ENCODE measurements around the gene FAM227A. TPM values are rescaled to one million over a fixed set of nuclear protein-coding genes. Genes with fewer than 3 reads are reported as not detected.

The FAM227A gene
- polyA plus RNA-seq, 12 donors: 0.73 to 2.2 (median 1.2) TPM; not detected in 2

DNA sequence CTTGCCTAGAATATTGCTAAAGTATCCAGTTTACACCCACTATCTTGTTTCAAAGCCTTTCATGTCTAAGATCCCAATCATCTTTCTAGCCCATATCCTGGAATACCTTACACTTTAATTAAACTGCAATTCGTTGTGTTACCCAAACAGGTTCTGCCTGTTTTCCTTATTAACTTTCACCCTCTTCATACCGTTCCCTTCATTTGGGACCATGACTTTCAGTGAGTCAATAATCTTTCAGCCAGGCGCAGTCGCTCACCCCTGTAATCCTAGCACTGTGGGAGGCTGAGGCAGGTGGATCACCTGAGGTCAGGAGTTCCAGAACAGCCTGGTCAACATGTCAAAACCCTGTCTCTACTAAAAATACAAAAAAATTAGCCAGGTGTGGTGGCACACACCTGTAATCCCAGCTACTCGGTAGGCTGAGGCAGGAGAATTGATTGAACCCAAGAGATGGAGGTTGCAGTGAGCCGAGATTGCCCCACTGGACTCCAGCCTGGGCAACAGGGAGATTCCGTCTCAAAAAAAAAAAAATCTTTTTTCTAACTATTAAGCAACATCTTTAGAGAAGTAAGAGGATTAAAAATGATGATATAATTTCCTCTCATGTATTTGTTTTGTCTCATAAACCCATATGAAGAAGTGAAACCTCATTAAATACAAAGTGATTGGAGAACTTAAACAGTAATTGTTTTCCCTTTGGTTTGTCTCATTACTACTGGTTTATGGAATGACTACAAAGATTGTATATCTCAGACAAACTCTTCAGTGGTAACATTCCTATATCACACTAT lies 106.9 kb downstream of the FAM227A start:
- no peak for DNase-seq

DNA sequence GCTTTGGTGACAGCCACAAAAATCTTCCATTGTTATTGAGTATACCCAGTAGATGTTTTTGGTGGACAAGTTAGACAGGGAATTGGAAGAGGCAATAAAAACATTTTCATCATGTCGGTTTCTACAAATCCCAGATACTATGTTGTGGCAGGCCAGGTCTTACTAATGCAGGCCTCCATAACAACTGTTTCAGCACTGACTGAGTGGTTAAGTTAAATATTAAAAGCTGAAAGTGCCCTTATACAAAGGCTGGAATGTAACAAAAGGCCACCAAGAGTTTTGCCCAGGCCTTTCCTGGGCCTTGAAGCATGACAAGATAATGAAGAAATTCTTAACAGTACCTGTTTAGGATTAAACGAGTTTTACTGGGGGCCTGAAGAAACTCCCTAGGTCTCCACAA lies 115.5 kb downstream of the FAM227A start:
- no peak for DNase-seq

DNA sequence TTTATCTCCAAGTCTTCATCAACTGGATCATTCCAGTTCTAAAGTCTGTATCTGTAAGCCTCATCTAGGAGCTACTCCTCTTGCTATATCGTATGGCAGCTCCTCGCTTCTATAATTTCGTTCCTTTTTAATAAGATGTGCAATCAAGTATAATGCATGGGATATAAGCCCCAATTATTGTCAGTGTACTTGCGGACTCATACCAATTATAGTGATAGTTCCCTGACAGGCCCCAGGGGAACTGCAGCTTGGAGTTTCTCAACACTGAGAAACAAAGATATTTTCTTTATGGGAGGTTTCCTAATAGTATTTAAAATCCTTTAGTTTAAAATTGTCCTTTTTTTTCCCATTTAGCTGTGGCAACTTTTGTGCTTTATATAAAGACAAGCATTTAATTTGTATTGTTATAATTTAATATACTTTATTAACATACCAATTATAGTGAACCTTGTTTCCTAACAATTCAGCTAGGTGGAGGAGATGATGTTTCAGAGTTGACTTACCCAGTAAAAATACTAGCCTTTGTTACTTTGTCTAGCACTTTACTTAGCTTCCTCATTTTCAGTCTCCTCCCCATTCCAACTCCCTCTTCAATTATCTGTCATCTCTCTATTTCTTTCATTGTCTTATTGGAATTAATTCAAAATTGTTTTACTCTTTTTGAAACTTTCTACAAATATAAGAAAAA lies 124.8 kb downstream of the FAM227A start:
- no peak for DNase-seq

Other genes with a start within 250 kb of the FAM227A start
- gene KCNJ4, start 201.2 kb downstream of the FAM227A start, polyA plus RNA-seq (ENCODE audit: insufficient read length in 12 of 12): under 1 TPM in 9 of 12 donors, not detected in 3; 0.14 to 0.37 (median 0.20) TPM
- gene KDELR3, start 188.3 kb downstream of the FAM227A start, polyA plus RNA-seq (ENCODE audit: insufficient read length in 12 of 12): 10 to 100 TPM in 11 of 12 donors, not detected in 1; 22.9 to 55.8 (median 33.7) TPM
- gene DDX17, start 150.1 kb downstream of the FAM227A start, polyA plus RNA-seq (ENCODE audit: insufficient read length in 12 of 12): 1,000 to 10,000 TPM in 1 of 12 donors, 100 to 1,000 TPM in 11; 264 to 1,711 (median 369) TPM
- gene DMC1, start 86.2 kb downstream of the FAM227A start, polyA plus RNA-seq (ENCODE audit: insufficient read length in 12 of 12): 1 to 10 TPM in 11 of 12 donors, not detected in 1; 3.5 to 9.0 (median 4.9) TPM
- gene CBY1, start 246 bp upstream of the FAM227A start, polyA plus RNA-seq (ENCODE audit: insufficient read length in 12 of 12): 10 to 100 TPM in 11 of 12 donors, not detected in 1; 28.3 to 41.5 (median 33.2) TPM
- gene TOMM22, start 25.6 kb upstream of the FAM227A start, polyA plus RNA-seq (ENCODE audit: insufficient read length in 12 of 12): 10 to 100 TPM in 11 of 12 donors, not detected in 1; 63.9 to 88.3 (median 83.5) TPM
- gene JOSD1, start 44.6 kb upstream of the FAM227A start, polyA plus RNA-seq (ENCODE audit: insufficient read length in 12 of 12): 10 to 100 TPM in 11 of 12 donors, not detected in 1; 31.4 to 79.1 (median 37.2) TPM
- gene GTPBP1, start 49.6 kb upstream of the FAM227A start, polyA plus RNA-seq (ENCODE audit: insufficient read length in 12 of 12): 10 to 100 TPM in 11 of 12 donors, not detected in 1; 26.1 to 46.2 (median 35.0) TPM
- 10 to 100 TPM in 11 of 12 donors, not detected in 1; 39.3 to 85.0 (median 47.5) TPM for gene SUN2, start 99.6 kb upstream of the FAM227A start, polyA plus RNA-seq (ENCODE audit: insufficient read length in 12 of 12)
- 10 to 100 TPM in 9 of 12 donors, 1 to 10 TPM in 2, not detected in 1; 9.0 to 33.7 (median 12.0) TPM for gene DNAL4, start 137.8 kb upstream of the FAM227A start, polyA plus RNA-seq (ENCODE audit: insufficient read length in 12 of 12)
- gene NPTXR, start 187.6 kb upstream of the FAM227A start, polyA plus RNA-seq (ENCODE audit: insufficient read length in 12 of 12): 1 to 10 TPM in 11 of 12 donors, not detected in 1; 4.1 to 10.0 (median 5.0) TPM
- 100 to 1,000 TPM in 1 of 12 donors, 10 to 100 TPM in 11; 18.8 to 226 (median 30.1) TPM for gene CBX6, start 215.8 kb upstream of the FAM227A start, polyA plus RNA-seq (ENCODE audit: insufficient read length in 12 of 12)